ENCODE measurements around the gene PITRM1.
"Not testable (repeated sequence)": the region's sequence is repeated elsewhere in the genome, so short reads cannot be mapped to it uniquely, and the experiment has no call there.

PITRM1 gene

GRCh38 chr10:3119796-3120459 lies 52.7 kb downstream of the PITRM1 start:
- DNase-seq: no peak

- no peak for DNase-seq
Measured at GRCh38 chr10:3118641-3119091, 53.9 kb downstream of the PITRM1 start.

GRCh38 chr10:3117486-3117885 lies 55.1 kb downstream of the PITRM1 start:
- DNase-seq: no peak

- no peak for DNase-seq
Measured at GRCh38 chr10:3116508-3117100, 56.0 kb downstream of the PITRM1 start.

- no peak for DNase-seq
Measured at GRCh38 chr10:3115685-3116084, 56.9 kb downstream of the PITRM1 start.

GRCh38 chr10:3113343-3113720 lies 59.2 kb downstream of the PITRM1 start:
- DNase-seq: no peak

- DNase-seq: no peak
Measured at GRCh38 chr10:3111621-3112163, 60.9 kb downstream of the PITRM1 start.

- DNase-seq: no peak
Measured at GRCh38 chr10:3110782-3111620, 61.6 kb downstream of the PITRM1 start.

- DNase-seq: no peak
Measured at GRCh38 chr10:3109633-3110032, 62.9 kb downstream of the PITRM1 start.

- DNase-seq: no peak
Measured at GRCh38 chr10:3109196-3109595, 63.4 kb downstream of the PITRM1 start.

- no peak for DNase-seq
Measured at GRCh38 chr10:3108575-3109105, 63.9 kb downstream of the PITRM1 start.

- no peak for DNase-seq
Measured at GRCh38 chr10:3108033-3108432, 64.5 kb downstream of the PITRM1 start.

GRCh38 chr10:3107426-3107961 lies 65.1 kb downstream of the PITRM1 start:
- DNase-seq: no peak

GRCh38 chr10:3106928-3107425 lies 65.6 kb downstream of the PITRM1 start:
- DNase-seq: no peak

GRCh38 chr10:3106328-3106727 lies 66.3 kb downstream of the PITRM1 start:
- not testable (repeated sequence) for DNase-seq

GRCh38 chr10:3105905-3106304 lies 66.7 kb downstream of the PITRM1 start:
- no peak for DNase-seq

GRCh38 chr10:3105166-3105565 lies 67.4 kb downstream of the PITRM1 start:
- no peak for DNase-seq

- DNase-seq: no peak
Measured at GRCh38 chr10:3104251-3104918, 68.2 kb downstream of the PITRM1 start.

- no peak for DNase-seq
Measured at GRCh38 chr10:3103646-3104045, 68.9 kb downstream of the PITRM1 start.

GRCh38 chr10:3102720-3103427 lies 69.7 kb downstream of the PITRM1 start:
- no peak for DNase-seq

GRCh38 chr10:3100856-3101640 lies 71.5 kb downstream of the PITRM1 start:
- no peak for DNase-seq
